GM12878 (cell line): ENCODE results near the gene B3GAT1. TPM values are rescaled to one million over a fixed set of nuclear protein-coding genes. Genes with fewer than 3 reads are reported as not detected.

Source experiments
- ATAC-seq: fragments of 200-7000 bp; cut with Tn5 transposase; 3 replicates; pipeline ENCODE4 v1.9.1; 2020; ENCODE audit warnings: mild to moderate bottlenecking, moderate library complexity
- BruUV-seq: library from RNA; stranded (reverse); fragments of 400-500 nt; replicated peaks from 2 replicates; lab custom pipeline; 2021; lab: Mats Ljungman, UMichigan
- CTCF ChIA-PET: fragments of 300-600 bp; sonication (Branson Sonifier 250); formaldehyde crosslinking; extraction: SDS; loops from one replicate; lab custom pipeline; 2021; ENCODE audit warnings: inconsistent platforms; lab: Yijun Ruan, JAX
- POLR2A ChIA-PET: fragments of 350-600 bp; formaldehyde crosslinking; extraction: SDS; loops from one replicate; lab custom pipeline; 2021; ENCODE audit warnings: inconsistent platforms; lab: Charles Lee
- RAD21 ChIA-PET: fragments of 300-600 bp; sonication (Branson Sonifier 250); formaldehyde crosslinking; loops from one replicate; lab custom pipeline; 2023; ENCODE audit warnings: antibody characterized with exemption; ENCODE audit not compliant: unreplicated experiment; lab: Charles Lee
- SMC1A ChIA-PET: fragments of 300-600 bp; sonication (Branson Sonifier 250); formaldehyde crosslinking; loops from one replicate; lab custom pipeline; 2023; ENCODE audit not compliant: unreplicated experiment, uncharacterized antibody; lab: Charles Lee
- DNase-seq: peaks from one replicate; pipeline ENCODE4 v3.0.0-alpha.2; 2011; ENCODE audit warnings: low read depth, low spot score
- FAIRE-seq: peaks from 3 replicates; lab custom pipeline; 2011; peaks lifted over from hg19 to GRCh38; lab: Jason Lieb, UNC
- H2AFZ ChIP-seq: 2 replicates; pipeline ENCODE4 v1.6.0; 2011; ENCODE audit warnings: low read depth, low read length, control low read depth; ENCODE audit not compliant: control insufficient read depth
- H3K27ac ChIP-seq: 2 replicates; pipeline ENCODE4 v1.5.1; 2011; ENCODE audit warnings: control low read depth; ENCODE audit not compliant: control insufficient read depth, insufficient read depth
- H3K27me3 ChIP-seq, 2 experiments: replicated peaks in 1 of 2; 2 replicates each; pipeline versions ENCODE4 v1.6.0 to v1.6.1; 2011; ENCODE audit warnings: low read length in 1 of 2; ENCODE audit not compliant: control insufficient read depth in 2 of 2, insufficient read depth in 2 of 2
- H3K36me3 ChIP-seq, 2 experiments: 2 replicates each; pipeline ENCODE4 v1.5.1; 2011; ENCODE audit warnings: low read length in 1 of 2; ENCODE audit not compliant: control insufficient read depth in 2 of 2, insufficient read depth in 2 of 2
- H3K4me1 ChIP-seq: 2 replicates; pipeline ENCODE4 v1.6.1; 2011; ENCODE audit warnings: mild to moderate bottlenecking, low read length, moderate library complexity, mixed read lengths; ENCODE audit not compliant: control insufficient read depth, insufficient read depth
- H3K4me2 ChIP-seq: 2 replicates; pipeline ENCODE4 v1.6.0; 2011; ENCODE audit warnings: control low read depth; ENCODE audit not compliant: control insufficient read depth, insufficient read depth
- H3K4me3 ChIP-seq: fragments of 200-600 bp; sonication (generic); 2 replicates; pipeline ENCODE4 v1.5.1; 2016
- H3K79me2 ChIP-seq: 2 replicates; pipeline ENCODE4 v1.6.0; 2011; ENCODE audit warnings: low read length; ENCODE audit not compliant: control insufficient read depth, insufficient read depth
- H3K9ac ChIP-seq: 2 replicates; pipeline ENCODE4 v1.8.0; 2011; ENCODE audit warnings: low read length, control low read depth, mixed read lengths; ENCODE audit not compliant: control insufficient read depth, insufficient read depth
- H3K9me3 ChIP-seq: replicated peaks from 3 replicates; pipeline ENCODE4 v1.5.1; 2011; ENCODE audit warnings: mild to moderate bottlenecking, low read length; ENCODE audit not compliant: control insufficient read depth, insufficient read depth
- H4K20me1 ChIP-seq: 2 replicates; pipeline ENCODE4 v1.6.0; 2011; ENCODE audit not compliant: control insufficient read depth, insufficient read depth
- CUX1 ChIP-seq: IDR thresholded peaks from 2 replicates; pipeline ENCODE4 v1.6.1; 2012; ENCODE audit warnings: improper control_type of control experiment, low read depth, low read length; ENCODE audit not compliant: insufficient replicate concordance
- NR2C2 ChIP-seq: IDR thresholded peaks from 2 replicates; pipeline ENCODE4 v1.6.1; 2011; ENCODE audit warnings: borderline replicate concordance, low read depth; ENCODE audit not compliant: control insufficient read depth, insufficient read length
- PKNOX1 ChIP-seq: fragments of 450-650 bp; IDR thresholded peaks from 2 replicates; pipeline ENCODE4 v1.6.1; 2016; ENCODE audit warnings: mild to moderate bottlenecking
- SP1 ChIP-seq: IDR thresholded peaks from one replicate; pipeline ENCODE4 v1.6.1; 2011; ENCODE audit warnings: low read depth, low read length
- SRF ChIP-seq, 2 experiments: IDR thresholded peaks; 2 replicates each; pipeline ENCODE4 v1.6.1; 2011; ENCODE audit warnings: low read depth in 2 of 2, low read length in 2 of 2, mild to moderate bottlenecking in 1 of 2, moderate library complexity in 1 of 2
- WGBS: methylation state at CpG from one replicate; pipeline ENCODE4 v1.1.6; 2016; ENCODE audit warnings: low lambda C conversion rate; ENCODE audit not compliant: insufficient replicate concordance, insufficient coverage; ENCODE audit errors: missing lambda C conversion rate; 5-methylcytosine and 5-hydroxymethylcytosine counted together
- in situ Hi-C: fragments of 300-500 bp; cut with MboI; formaldehyde crosslinking; loops from 9 replicates; pipeline ENCODE4 v1.14.3; 2018; ENCODE audit warnings: mixed read lengths
- intact Hi-C: fragments of 100-400 bp; cut with micrococcal nuclease; formaldehyde crosslinking; loops from one replicate; pipeline ENCODE4 v1.14.2; 2022; ENCODE audit not compliant: unreplicated experiment
- polyA plus RNA-seq, 11 experiments: library from polyadenylated mRNA; depleted of rRNA in 4 of 11; unstranded in 6 of 11; stranded (reverse) in 5 of 11; fragments of >200 nt; fragmentation: Nextera tagmentation in 4 of 11; fragmentation: Illumina TruSeq in 1 of 11; extraction: Ambion mirVana in 4 of 11; extraction: Trizol in 1 of 11; gene quantifications; 1 replicate in 1 of 11; 2 replicates in 10 of 11; pipeline versions ENCODE4 v1.2.1 to v1.2.3, GENCODE V29; 2011 to 2016; ENCODE audit warnings: inconsistent platforms in 2 of 11, missing spikeins in 2 of 11, low read depth in 1 of 11
- total RNA-seq, 4 experiments: library from RNA; depleted of rRNA in 3 of 4; stranded (reverse); fragments of >200 nt in 3 of 4; fragmentation: Illumina TruSeq in 1 of 4; extraction: Trizol in 1 of 4; gene quantifications; 2 replicates each; pipeline versions ENCODE4 v1.2.1 to v1.2.3, GENCODE V29; 2013 to 2021

Gene B3GAT1
- total and polyA plus RNA-seq, 10 of the 15 experiments (the other 5 are each of a cell fraction or from before 2014, with no cell fraction given) = 0.05 TPM; not detected in 9

GRCh38 chr11:134367781-134368180 lies 44.3 kb downstream of the B3GAT1 start:
- Histone ChIP-seq H3K79me2 (no peaks in the 10 kb centered on the region), H3K4me2 (no peak overlapping the region), H3K9ac (no peak overlapping the region), H3K4me1 (no peaks in the 10 kb centered on the region), H3K4me3 (no peak overlapping the region), H3K27ac (no peak overlapping the region), H2AFZ (no peak overlapping the region), H4K20me1 (no peaks in the 10 kb centered on the region), H3K36me3 (no peaks in the 10 kb centered on the region), H3K27me3 (peaks cover 0 to 3% of the 10 kb centered on the region in 2 experiments; a peak in 2 of 4 replicates), H3K9me3 (no peaks in the 10 kb centered on the region)
- POLR2A ChIA-PET = no interaction called here
- ATAC-seq (no peak), FAIRE-seq (no peak), DNase-seq (no peak)
- SMC1A ChIA-PET = no interaction called here
- RAD21 ChIA-PET = no interaction called here
- intact Hi-C loops = no loop called here
- no peak for TF ChIP-seq CUX1
- no peak for TF ChIP-seq SP1
- TF ChIP-seq SRF (IDR thresholded peaks at IDR 0.05; ENCODE audit: low read depth in 2 of 2, low read length in 2 of 2) = no peak
- no peak for TF ChIP-seq NR2C2
- TF ChIP-seq PKNOX1 = no peak
- CTCF ChIA-PET = no interaction called here
- in situ Hi-C loops = no loop called here
- no TSS peak for BruUV-seq
- WGBS = 43% methylated on average over 14 of the region's 18 CpGs
